Gastroesophageal sphincter (tissue), 3 donors: Measurements from ENCODE around the gene USHBP1.

ENCODE experiments used
- CTCF ChIP-seq, 4 experiments: fragments of 200-600 bp in 2 of 4; fragments of 450-650 bp in 2 of 4; sonication (generic) in 1 of 4; IDR thresholded peaks; one replicate each; pipeline ENCODE4 v1.5.1; 2017 to 2019; ENCODE audit warnings: antibody characterized with exemption in 4 of 4, mild to moderate bottlenecking in 2 of 4, moderate library complexity in 2 of 4
- EP300 ChIP-seq: sonication (generic); formaldehyde crosslinking; IDR thresholded peaks from one replicate; pipeline ENCODE4 v1.6.1; 2017; ENCODE audit warnings: antibody characterized with exemption, mild to moderate bottlenecking
- POLR2A ChIP-seq, 2 donors: fragments of 450-650 bp; IDR thresholded peaks; one replicate each; pipeline ENCODE4 v1.6.1; 2017; ENCODE audit warnings: antibody characterized with exemption in 2 of 2, mild to moderate bottlenecking in 2 of 2, moderate library complexity in 1 of 2
- POLR2AphosphoS5 ChIP-seq: sonication (generic); formaldehyde crosslinking; IDR thresholded peaks from one replicate; pipeline ENCODE4 v1.6.1; 2017; ENCODE audit warnings: antibody characterized with exemption

DNA sequence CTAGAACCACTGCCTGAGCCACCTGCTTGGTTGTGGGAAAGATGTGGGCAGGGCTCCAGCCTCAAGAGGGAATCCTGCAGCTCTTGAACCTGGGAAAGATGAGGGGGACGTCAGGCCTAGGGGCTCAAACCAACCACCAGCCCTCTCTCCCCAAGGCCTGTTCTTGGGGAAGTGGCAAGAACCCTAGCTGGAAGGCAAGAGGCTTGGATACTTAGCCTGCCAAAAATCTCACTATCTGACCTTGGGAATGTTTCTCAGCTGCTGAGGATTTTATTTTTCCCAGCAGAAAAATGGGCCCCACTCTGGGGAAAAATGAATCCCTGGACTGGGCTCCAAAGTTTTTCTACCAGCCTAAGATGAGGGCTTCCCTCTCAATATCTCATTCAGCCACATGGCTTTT is 4.6 kb downstream of the USHBP1 start:
- TF ChIP-seq CTCF (IDR thresholded peaks at IDR 0.05) (no peak), POLR2AphosphoS5 (no peak), POLR2A (IDR thresholded peaks at IDR 0.05) (no peak), EP300 (no peak)
